Mesenchymal stem cell (in vitro differentiated cells and primary cell): ENCODE measurements around the gene ARIH1. TPM values are rescaled to one million over a fixed set of nuclear protein-coding genes. Genes with fewer than 3 reads are reported as not detected.
A peak's percentile ranks its signal among the peaks of the same experiment; 100 is the strongest.
"Not testable (repeated sequence)": the region's sequence is repeated elsewhere in the genome, so short reads cannot be mapped to it uniquely, and the experiment has no call there.

ENCODE experiments used
- DNase-seq: peaks from one replicate; pipeline ENCODE4 v3.0.0-alpha.2; 2013
- H2AFZ ChIP-seq: one replicate; pipeline ENCODE4 v1.6.1; 2013; ENCODE audit warnings: low read depth, mild to moderate bottlenecking, control low read depth, inconsistent platforms, low read length, moderate library complexity
- H2AK5ac ChIP-seq: 2 replicates; pipeline ENCODE4 v1.6.1; 2013; ENCODE audit warnings: low read length, moderate library complexity, mild to moderate bottlenecking, inconsistent platforms; ENCODE audit not compliant: severe bottlenecking
- H2BK120ac ChIP-seq: one replicate; pipeline ENCODE4 v1.6.1; 2013; ENCODE audit warnings: low read depth, mild to moderate bottlenecking, inconsistent platforms, low read length, moderate library complexity
- H2BK12ac ChIP-seq, 2 experiments: one replicate each; pipeline ENCODE4 v1.6.1; 2013; ENCODE audit warnings: inconsistent platforms in 2 of 2, low read length in 2 of 2, mild to moderate bottlenecking in 2 of 2, moderate library complexity in 2 of 2, control low read depth in 1 of 2
- H2BK15ac ChIP-seq: one replicate; pipeline ENCODE4 v1.6.1; 2013; ENCODE audit warnings: mild to moderate bottlenecking, low read depth, inconsistent platforms; ENCODE audit not compliant: poor library complexity, severe bottlenecking
- H2BK5ac ChIP-seq: 2 replicates; pipeline ENCODE4 v1.6.1; 2013; ENCODE audit warnings: low read depth, mild to moderate bottlenecking, low read length, control low read depth, inconsistent platforms; ENCODE audit not compliant: poor library complexity, severe bottlenecking
- H3K14ac ChIP-seq, 2 experiments: one replicate each; pipeline ENCODE4 v1.6.1; 2013; ENCODE audit warnings: inconsistent platforms in 2 of 2, low read length in 2 of 2, control low read depth in 1 of 2, mild to moderate bottlenecking in 1 of 2, moderate library complexity in 1 of 2
- H3K18ac ChIP-seq, 2 experiments: one replicate each; pipeline ENCODE4 v1.6.1; 2013; ENCODE audit warnings: inconsistent platforms in 2 of 2, low read length in 2 of 2, control low read depth in 1 of 2, low read depth in 1 of 2, mild to moderate bottlenecking in 1 of 2
- H3K23ac ChIP-seq, 2 experiments: one replicate each; pipeline ENCODE4 v1.6.1; 2013; ENCODE audit warnings: inconsistent platforms in 2 of 2, low read length in 2 of 2, mild to moderate bottlenecking in 2 of 2, moderate library complexity in 2 of 2, control low read depth in 1 of 2
- H3K27ac ChIP-seq: 2 replicates; pipeline ENCODE4 v1.5.1; 2013; ENCODE audit warnings: mild to moderate bottlenecking, moderate library complexity, low read length, control low read depth, inconsistent platforms; ENCODE audit not compliant: poor library complexity, severe bottlenecking
- H3K27me3 ChIP-seq, 2 experiments: 2 replicates each; pipeline versions ENCODE4 v1.6.1 to v1.7.0; 2013; ENCODE audit warnings: low read length in 2 of 2, mild to moderate bottlenecking in 2 of 2, moderate library complexity in 2 of 2, control low read depth in 1 of 2, inconsistent platforms in 1 of 2; ENCODE audit not compliant: control insufficient read depth in 1 of 2, insufficient read depth in 1 of 2
- H3K36me3 ChIP-seq, 2 experiments: 2 replicates each; pipeline versions ENCODE4 v1.6.1 to v1.7.0; 2013; ENCODE audit warnings: low read length in 2 of 2, control low read depth in 1 of 2, inconsistent platforms in 1 of 2, low read depth in 1 of 2, mild to moderate bottlenecking in 1 of 2; ENCODE audit not compliant: insufficient read depth in 2 of 2, control insufficient read depth in 1 of 2
- H3K4ac ChIP-seq, 2 experiments: one replicate each; pipeline ENCODE4 v1.6.1; 2013; ENCODE audit warnings: inconsistent platforms in 2 of 2, low read length in 2 of 2, mild to moderate bottlenecking in 2 of 2, moderate library complexity in 2 of 2, control low read depth in 1 of 2, low read depth in 1 of 2
- H3K4me1 ChIP-seq: 2 replicates; pipeline ENCODE4 v1.6.1; 2013; ENCODE audit warnings: low read depth, low read length, control low read depth; ENCODE audit not compliant: control insufficient read depth, insufficient read depth
- H3K4me2 ChIP-seq: 2 replicates; pipeline ENCODE4 v1.6.1; 2013; ENCODE audit warnings: low read length, mild to moderate bottlenecking, inconsistent platforms; ENCODE audit not compliant: poor library complexity, severe bottlenecking
- H3K4me3 ChIP-seq, 2 experiments: 2 replicates each; pipeline versions ENCODE4 v1.5.1 to v1.7.0; 2013; ENCODE audit warnings: low read length in 2 of 2, mild to moderate bottlenecking in 2 of 2, control low read depth in 1 of 2, low read depth in 1 of 2; ENCODE audit not compliant: insufficient read depth in 1 of 2
- H3K79me1 ChIP-seq: replicated peaks from 2 replicates; pipeline ENCODE4 v1.6.1; 2013; ENCODE audit warnings: mild to moderate bottlenecking, control low read depth, low read length, inconsistent platforms; ENCODE audit not compliant: poor library complexity, severe bottlenecking
- H3K9ac ChIP-seq: 2 replicates; pipeline ENCODE4 v1.7.0; 2013; ENCODE audit warnings: mild to moderate bottlenecking, low read length, moderate library complexity
- H3K9me3 ChIP-seq: 2 replicates; pipeline ENCODE4 v1.7.0; 2013; ENCODE audit warnings: mild to moderate bottlenecking, low read length; ENCODE audit not compliant: control insufficient read depth
- H4K8ac ChIP-seq: one replicate; pipeline ENCODE4 v1.6.1; 2013; ENCODE audit warnings: inconsistent platforms, mild to moderate bottlenecking, low read length, moderate library complexity
- H4K91ac ChIP-seq: one replicate; pipeline ENCODE4 v1.6.1; 2013; ENCODE audit warnings: mild to moderate bottlenecking, low read length, inconsistent platforms
- WGBS: methylation state at CpG from one replicate; pipeline ENCODE4 v1.1.7; 2013; ENCODE audit warnings: mixed read lengths; 5-methylcytosine and 5-hydroxymethylcytosine counted together
- polyA plus RNA-seq, 2 experiments: library from polyadenylated mRNA; stranded (reverse); fragments of 200-250 nt; gene quantifications; one replicate each; pipeline ENCODE4 v1.2.3, GENCODE V29; 2013

ARIH1 gene
- polyA plus RNA-seq (2013, experiment 1 of 2): 60.4 TPM
- 62.6 TPM for polyA plus RNA-seq (2013, experiment 2 of 2)

- Histone ChIP-seq H2BK5ac (peak within 1 kb of the TSS; percentile 95), H3K36me3 (peaks cover 9 to 34% of the 10 kb centered on the region in 2 experiments), H2AK5ac (peak within 1 kb of the TSS; percentile 39), H3K14ac (peak within 1 kb of the TSS; percentile 93 to 99), H3K18ac (peak within 1 kb of the TSS; percentile 98 to 99), H3K27ac (peak within 1 kb of the TSS; percentile 100), H2BK120ac (peak within 1 kb of the TSS; percentile 92), H3K4me2 (peak within 1 kb of the TSS; percentile 80), H3K4me3 (peak within 1 kb of the TSS; percentile 92 to 98), H2AFZ (peak within 1 kb of the TSS; percentile 88), H4K8ac (peak within 1 kb of the TSS; percentile 99), H3K9me3 (no peaks in the 10 kb centered on the region), H3K4ac (peak within 1 kb of the TSS; percentile 97), H3K9ac (peak within 1 kb of the TSS; percentile 100), H3K4me1 (peaks cover 6% of the 10 kb centered on the region), H3K23ac (peak within 1 kb of the TSS; percentile 81 to 100), H3K79me1 (peaks cover 4% of the 10 kb centered on the region), H4K91ac (peak within 1 kb of the TSS; percentile 98), H2BK12ac (peak within 1 kb of the TSS; percentile 27 to 86), H2BK15ac (peak within 1 kb of the TSS; percentile 100), H3K27me3 (no peaks in the 10 kb centered on the region)
- DNase-seq: peak; percentile 97
- WGBS: under 1% methylated on average over 37 of the region's 63 CpGs
Measured at GRCh38 chr15:72473614-72474465, at the start of gene ARIH1. ARIH1 (plus strand) TSS chr15:72474330; CDS start chr15:72474640, 310 bp downstream.

- no peak overlapping the region for H2BK12ac ChIP-seq
- H2AFZ ChIP-seq: no peak overlapping the region
Measured at GRCh38 chr15:72426753-72427152, 47.4 kb upstream of the ARIH1 start.

GRCh38 chr15:72437650-72438316, 36.3 kb upstream of the ARIH1 start:
- Histone ChIP-seq H3K4me1 (no peaks in the 10 kb centered on the region), H3K9ac (no peak overlapping the region), H4K8ac (no peak overlapping the region), H2AFZ (no peak overlapping the region), H2BK12ac (no peak overlapping the region), H2BK5ac (no peak overlapping the region), H3K36me3 (no peaks in the 10 kb centered on the region), H3K4me2 (no peak overlapping the region), H3K9me3 (peaks cover 23% of the 10 kb centered on the region), H3K23ac (no peak overlapping the region), H3K4me3 (no peak overlapping the region), H3K4ac (no peak overlapping the region), H4K91ac (no peak overlapping the region), H2BK15ac (no peak overlapping the region), H3K27ac (no peak overlapping the region), H3K27me3 (peaks cover 0 to 5% of the 10 kb centered on the region in 2 experiments), H2BK120ac (no peak overlapping the region), H3K18ac (no peak overlapping the region), H3K79me1 (no peaks in the 10 kb centered on the region), H2AK5ac (no peak overlapping the region), H3K14ac (no peak overlapping the region)
- no peak for DNase-seq
- 55% methylated on average over 1 of the region's 1 CpG for WGBS

More at GRCh38 chr15:72426753-72427152, 47.4 kb upstream of the ARIH1 start:
- no peak overlapping the region for H3K4me3 ChIP-seq
- H3K36me3 ChIP-seq: no peaks in the 10 kb centered on the region
- no peak overlapping the region for H3K4ac ChIP-seq
- no peak for DNase-seq
- H3K4me2 ChIP-seq: no peak overlapping the region
- no peak overlapping the region for H4K8ac ChIP-seq
- no peak overlapping the region for H2AK5ac ChIP-seq
- H3K9ac ChIP-seq: no peak overlapping the region
- H3K14ac ChIP-seq: no peak overlapping the region
- no peaks in the 10 kb centered on the region for H3K79me1 ChIP-seq
- H3K23ac ChIP-seq: no peak overlapping the region
- H3K27me3 ChIP-seq: peaks cover 0 to 7% of the 10 kb centered on the region in 2 experiments
- no peak overlapping the region for H2BK5ac ChIP-seq
- H2BK120ac ChIP-seq: no peak overlapping the region
- no peak overlapping the region for H2BK15ac ChIP-seq
- no peak overlapping the region for H3K27ac ChIP-seq
- H4K91ac ChIP-seq: no peak overlapping the region
- H3K4me1 ChIP-seq: no peaks in the 10 kb centered on the region
- no peak overlapping the region for H3K18ac ChIP-seq
- H3K9me3 ChIP-seq: peaks cover 35% of the 10 kb centered on the region

- not testable (repeated sequence) for H2BK15ac ChIP-seq, H3K27ac ChIP-seq, H3K9ac ChIP-seq, H3K9me3 ChIP-seq, H3K23ac ChIP-seq, H3K4ac ChIP-seq, H3K4me1 ChIP-seq, H3K36me3 ChIP-seq, H3K18ac ChIP-seq, H3K79me1 ChIP-seq, H3K27me3 ChIP-seq, H2BK5ac ChIP-seq, H2AFZ ChIP-seq, DNase-seq, H2BK120ac ChIP-seq, H3K14ac ChIP-seq, H4K8ac ChIP-seq, H3K4me3 ChIP-seq, H2BK12ac ChIP-seq, H3K4me2 ChIP-seq, H2AK5ac ChIP-seq, H4K91ac ChIP-seq
- WGBS: 77% methylated on average over 3 of the region's 5 CpGs
Measured at GRCh38 chr15:72442848-72443247, 31.3 kb upstream of the ARIH1 start.
